RCC 7860 (cell line): ENCODE results near the gene GPR146.

ENCODE experiments used
- DNase-seq: peaks from one replicate; pipeline ENCODE4 v3.0.0-alpha.2; 2015; ENCODE audit warnings: low spot score
- FAIRE-seq: peaks from 2 replicates; lab custom pipeline; 2012; peaks lifted over from hg19 to GRCh38; lab: Jason Lieb, UNC

The GPR146 gene

GRCh38 chr7:1056785-1057410, 12.6 kb downstream of the GPR146 start:
- FAIRE-seq (no peak), DNase-seq (no peak)

- FAIRE-seq (no peak), DNase-seq (no peak)
Observed at GRCh38 chr7:1057416-1058291, 13.3 kb downstream of the GPR146 start.

GRCh38 chr7:1058311-1058710, 14.0 kb downstream of the GPR146 start:
- DNase-seq (no peak), FAIRE-seq (no peak)

- no peak for DNase-seq
- FAIRE-seq, result no peak
Observed at GRCh38 chr7:1058821-1059199, 14.5 kb downstream of the GPR146 start.

GRCh38 chr7:1059200-1060091, 15.1 kb downstream of the GPR146 start:
- FAIRE-seq (no peak), DNase-seq (no peak)

- FAIRE-seq (no peak), DNase-seq (no peak)
Observed at GRCh38 chr7:1060315-1061072, 16.1 kb downstream of the GPR146 start.

GRCh38 chr7:1061180-1061579, 16.8 kb downstream of the GPR146 start:
- no peak for FAIRE-seq
- no peak for DNase-seq

- FAIRE-seq, result no peak
- DNase-seq, result no peak
Observed at GRCh38 chr7:1062296-1063294, 18.2 kb downstream of the GPR146 start.

- DNase-seq (no peak), FAIRE-seq (no peak)
Observed at GRCh38 chr7:1063361-1063760, 19.0 kb downstream of the GPR146 start.

GRCh38 chr7:1064581-1064980, 20.2 kb downstream of the GPR146 start:
- DNase-seq, result no peak
- no peak for FAIRE-seq

GRCh38 chr7:1065263-1065584, 20.9 kb downstream of the GPR146 start:
- FAIRE-seq (no peak), DNase-seq (no peak)

GRCh38 chr7:1065585-1066241, 21.4 kb downstream of the GPR146 start:
- peak; percentile 53 for DNase-seq
- FAIRE-seq, result no peak

GRCh38 chr7:1066242-1066588, 21.9 kb downstream of the GPR146 start:
- FAIRE-seq (no peak), DNase-seq (no peak)

GRCh38 chr7:1068013-1068412, 23.7 kb downstream of the GPR146 start:
- no peak for FAIRE-seq

GRCh38 chr7:1068619-1069018, 24.3 kb downstream of the GPR146 start:
- DNase-seq (no peak), FAIRE-seq (no peak)

More at GRCh38 chr7:1068013-1068412, 23.7 kb downstream of the GPR146 start:
- no peak for DNase-seq

- no peak for DNase-seq
- FAIRE-seq, result no peak
Observed at GRCh38 chr7:1070544-1071011, 26.2 kb downstream of the GPR146 start.

GRCh38 chr7:1071731-1072254, 27.4 kb downstream of the GPR146 start:
- FAIRE-seq, result no peak
- DNase-seq, result no peak

- DNase-seq (no peak), FAIRE-seq (no peak)
Observed at GRCh38 chr7:1073142-1073977, 29.0 kb downstream of the GPR146 start.
